GM23248 (cell line): ENCODE results near the gene TTR. TPM values are rescaled to one million over a fixed set of nuclear protein-coding genes. Genes with fewer than 3 reads are reported as not detected.
A peak's percentile ranks its signal among the peaks of the same experiment; 100 is the strongest.

Source experiments
- DNase-seq: peaks from one replicate; pipeline ENCODE4 v3.0.0-alpha.2; 2015
- H2AFZ ChIP-seq: fragments of 200-600 bp; sonication (generic); 2 replicates; pipeline ENCODE4 v1.6.1; 2016; ENCODE audit warnings: antibody characterized with exemption
- H3F3A ChIP-seq: fragments of 200-600 bp; sonication (generic); 2 replicates; pipeline ENCODE4 v1.6.1; 2016; ENCODE audit warnings: mild to moderate bottlenecking, antibody characterized with exemption, mixed run types; ENCODE audit not compliant: insufficient read depth
- H3K27ac ChIP-seq: fragments of 200-600 bp; sonication (generic); 2 replicates; pipeline ENCODE4 v1.5.1; 2016; ENCODE audit warnings: mild to moderate bottlenecking
- H3K27me3 ChIP-seq: fragments of 200-600 bp; sonication (generic); replicated peaks from 2 replicates; pipeline ENCODE4 v1.6.1; 2016; ENCODE audit warnings: mild to moderate bottlenecking; ENCODE audit not compliant: insufficient read depth
- H3K36me3 ChIP-seq: fragments of 200-600 bp; sonication (generic); 2 replicates; pipeline ENCODE4 v1.6.1; 2016; ENCODE audit warnings: low read depth, mild to moderate bottlenecking
- H3K4me1 ChIP-seq: fragments of 200-600 bp; sonication (generic); 2 replicates; pipeline ENCODE4 v1.6.1; 2016; ENCODE audit warnings: mild to moderate bottlenecking; ENCODE audit not compliant: insufficient read depth
- H3K4me2 ChIP-seq: fragments of 200-600 bp; sonication (generic); one replicate; pipeline ENCODE4 v1.6.1; 2016; ENCODE audit warnings: mild to moderate bottlenecking; ENCODE audit not compliant: unreplicated experiment
- H3K4me3 ChIP-seq: fragments of 200-600 bp; sonication (generic); 2 replicates; pipeline ENCODE4 v1.5.1; 2016; ENCODE audit warnings: mild to moderate bottlenecking
- H3K79me2 ChIP-seq: fragments of 200-600 bp; sonication (generic); 2 replicates; pipeline ENCODE4 v1.6.1; 2016; ENCODE audit warnings: mild to moderate bottlenecking; ENCODE audit not compliant: insufficient read depth
- H3K9ac ChIP-seq: fragments of 200-600 bp; sonication (generic); 2 replicates; pipeline ENCODE4 v1.6.1; 2016; ENCODE audit warnings: mild to moderate bottlenecking
- H3K9me2 ChIP-seq: fragments of 200-600 bp; sonication (generic); 2 replicates; pipeline ENCODE4 v1.6.1; 2016; ENCODE audit warnings: mixed run types, mild to moderate bottlenecking, moderate library complexity; ENCODE audit not compliant: insufficient read depth
- H3K9me3 ChIP-seq: fragments of 200-600 bp; sonication (generic); one replicate; pipeline ENCODE4 v1.6.1; 2017; ENCODE audit warnings: low read depth
- H4K20me1 ChIP-seq: fragments of 200-600 bp; sonication (generic); 2 replicates; pipeline ENCODE4 v1.6.0; 2016; ENCODE audit not compliant: insufficient read depth
- EZH2 ChIP-seq: fragments of 200-600 bp; sonication (generic); IDR thresholded peaks from 2 replicates; pipeline ENCODE4 v1.6.1; 2018; ENCODE audit warnings: antibody characterized with exemption, mild to moderate bottlenecking; ENCODE audit not compliant: insufficient read depth, poor library complexity, severe bottlenecking
- EZH2phosphoT487 ChIP-seq: fragments of 200-600 bp; sonication (generic); IDR thresholded peaks from 2 replicates; pipeline ENCODE4 v1.6.1; 2018; ENCODE audit warnings: antibody characterized with exemption, moderate library complexity, mild to moderate bottlenecking, low read depth; ENCODE audit not compliant: insufficient read depth
- WGBS, 2 experiments: methylation state at CpG; one replicate each; pipeline ENCODE4 v1.1.6; 2015 to 2017; ENCODE audit warnings: low lambda C conversion rate in 2 of 2, low coverage in 1 of 2; ENCODE audit errors: missing lambda C conversion rate in 2 of 2; 5-methylcytosine and 5-hydroxymethylcytosine counted together
- in situ Hi-C: fragments of 300-500 bp; cut with MboI; formaldehyde crosslinking; loops from 2 replicates; pipeline ENCODE4 v1.15.0; 2020
- polyA plus RNA-seq: library from polyadenylated mRNA; unstranded; fragments of >200 nt; fragmentation: Nextera tagmentation; extraction: Ambion mirVana; gene quantifications from 2 replicates; pipeline ENCODE4 v1.2.1, GENCODE V29; 2016
- total RNA-seq: library from RNA; depleted of rRNA; stranded (reverse); fragments of >200 nt; shearing (Covaris generic); gene quantifications from 2 replicates; pipeline ENCODE4 v1.2.3, GENCODE V29; 2014

TTR gene
- total and polyA plus RNA-seq, 2 experiments from 2014 or later = not detected

DNA sequence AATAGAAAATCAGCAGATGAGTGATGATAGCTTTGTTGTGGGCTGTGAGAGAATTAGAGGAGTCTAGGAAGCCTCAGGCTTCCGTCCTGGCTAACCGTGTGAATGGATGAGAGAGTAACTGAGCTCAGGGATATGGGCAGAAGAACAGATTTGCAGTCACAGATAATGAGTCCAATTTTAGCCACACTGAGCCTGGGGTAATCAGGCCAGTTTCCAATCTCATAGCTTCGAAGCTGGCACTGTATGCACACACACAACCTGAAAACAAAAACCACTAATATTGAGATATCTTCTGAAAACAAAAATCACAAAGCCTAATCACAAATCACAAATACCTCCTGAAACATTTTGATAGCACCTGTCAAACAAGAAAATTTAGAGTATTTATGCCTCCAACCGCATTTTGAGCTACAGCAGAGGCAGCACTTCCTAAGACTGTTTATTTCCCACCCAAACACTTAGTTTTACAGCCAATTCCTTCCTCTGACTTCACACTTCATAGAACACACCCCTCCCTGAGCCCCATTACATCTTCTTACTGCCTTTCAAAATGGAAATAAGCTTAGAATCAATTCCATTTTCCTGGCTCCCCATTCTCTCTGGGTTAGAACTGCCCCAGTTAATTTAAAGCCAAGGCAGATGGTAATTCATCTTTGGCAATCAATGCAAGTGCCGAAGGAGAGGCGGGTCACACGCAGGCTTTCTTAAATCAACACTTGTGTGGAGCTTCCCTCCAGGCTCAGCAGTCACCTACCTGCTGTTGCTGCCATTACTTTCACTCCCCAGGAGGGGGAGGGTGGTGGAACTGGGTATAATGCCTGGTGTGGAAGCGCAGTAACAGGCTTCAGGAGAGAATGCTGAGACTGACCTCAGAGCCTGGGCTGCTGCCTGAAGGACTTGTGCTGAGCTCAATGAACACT lies 18.9 kb downstream of the TTR start:
- Histone ChIP-seq H2AFZ (no peak overlapping the region), H3K4me1 (no peaks in the 10 kb centered on the region), H3K9me2 (no peaks in the 10 kb centered on the region), H3K27me3 (no peaks in the 10 kb centered on the region; the same call in 1 of the 2 replicates), H3K36me3 (no peaks in the 10 kb centered on the region), H3F3A (no peaks in the 10 kb centered on the region), H3K9me3 (no peaks in the 10 kb centered on the region), H3K9ac (no peak overlapping the region), H4K20me1 (no peaks in the 10 kb centered on the region), H3K79me2 (no peaks in the 10 kb centered on the region), H3K27ac (no peak overlapping the region), H3K4me2 (no peak overlapping the region), H3K4me3 (no peak overlapping the region)
- TF ChIP-seq EZH2 = no peak
- no peak for TF ChIP-seq EZH2phosphoT487
- DNase-seq = peak; percentile 15
- in situ Hi-C loops = no loop called here
- 17 to 20% methylated on average over 8 of the region's 8 CpGs for WGBS, 2 experiments

DNA sequence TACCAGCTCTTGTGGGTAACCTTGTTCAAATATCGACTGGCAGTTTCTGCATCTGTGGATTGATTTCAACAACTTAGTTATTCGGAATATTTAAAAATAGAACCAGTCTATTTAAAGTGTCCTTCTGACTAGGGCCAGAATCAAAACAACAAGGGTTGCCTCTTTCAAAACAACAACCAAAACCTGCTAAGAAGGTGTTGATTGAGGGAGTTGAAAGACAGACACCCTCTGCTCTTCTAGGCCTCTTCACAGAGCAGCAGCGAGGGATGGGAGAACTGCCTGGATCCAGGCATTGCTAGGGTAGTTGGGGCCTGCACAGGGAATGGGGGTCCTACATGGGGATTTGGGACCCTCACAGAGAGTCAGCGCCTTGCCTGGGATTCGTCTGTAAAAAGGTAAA lies 19.8 kb downstream of the TTR start:
- H3K27ac ChIP-seq = no peak overlapping the region
- in situ Hi-C loops = no loop called here
- WGBS, 2 experiments = 47 to 52% methylated on average over 5 of the region's 5 CpGs
- DNase-seq = no peak
- no peak overlapping the region for H3K9ac ChIP-seq
- no peak overlapping the region for H3K4me3 ChIP-seq
- H3K4me1 ChIP-seq = no peaks in the 10 kb centered on the region
- no peaks in the 10 kb centered on the region for H3K9me3 ChIP-seq
- no peak overlapping the region for H2AFZ ChIP-seq
- TF ChIP-seq EZH2phosphoT487 (no peak), EZH2 (no peak)
- no peaks in the 10 kb centered on the region for H4K20me1 ChIP-seq
- no peak overlapping the region for H3K4me2 ChIP-seq
- H3K27me3 ChIP-seq = no peaks in the 10 kb centered on the region; the same call in 1 of the 2 replicates
- H3K36me3 ChIP-seq = no peaks in the 10 kb centered on the region
- H3K9me2 ChIP-seq = no peaks in the 10 kb centered on the region
- H3K79me2 ChIP-seq = no peaks in the 10 kb centered on the region
- no peaks in the 10 kb centered on the region for H3F3A ChIP-seq

DNA sequence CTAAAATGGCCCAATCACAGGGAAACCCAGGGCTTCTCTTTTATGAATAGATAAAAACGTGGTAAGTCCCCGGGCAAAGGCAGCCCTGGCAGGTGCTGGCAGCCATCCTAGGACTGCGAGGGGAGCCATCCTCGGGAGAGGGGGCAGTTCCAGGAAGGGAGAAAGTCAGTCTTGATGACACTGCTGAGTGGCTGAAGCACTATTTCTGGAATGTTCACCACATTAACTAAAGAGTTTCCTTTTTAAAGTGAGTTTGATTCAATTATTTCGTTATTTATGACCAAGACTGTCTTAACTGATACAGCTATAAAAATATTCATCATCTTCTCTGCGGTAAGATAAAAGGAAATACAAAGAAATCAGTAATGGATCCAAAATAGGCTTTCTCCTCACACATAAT lies 20.4 kb downstream of the TTR start:
- H3K4me1 ChIP-seq = no peaks in the 10 kb centered on the region
- no peaks in the 10 kb centered on the region for H3F3A ChIP-seq
- DNase-seq = no peak
- TF ChIP-seq EZH2phosphoT487 = no peak
- no peak for TF ChIP-seq EZH2
- WGBS, 2 experiments = 30 to 34% methylated on average over 6 of the region's 6 CpGs
- no peaks in the 10 kb centered on the region for H3K36me3 ChIP-seq
- H3K79me2 ChIP-seq = no peaks in the 10 kb centered on the region
- H3K27ac ChIP-seq = no peak overlapping the region
- no peaks in the 10 kb centered on the region for H4K20me1 ChIP-seq
- in situ Hi-C loops = no loop called here
- H3K9me3 ChIP-seq = no peaks in the 10 kb centered on the region
- no peak overlapping the region for H2AFZ ChIP-seq
- H3K9ac ChIP-seq = no peak overlapping the region
- H3K27me3 ChIP-seq = no peaks in the 10 kb centered on the region; the same call in 1 of the 2 replicates
- H3K9me2 ChIP-seq = no peaks in the 10 kb centered on the region
- H3K4me3 ChIP-seq = no peak overlapping the region
- no peak overlapping the region for H3K4me2 ChIP-seq

DNA sequence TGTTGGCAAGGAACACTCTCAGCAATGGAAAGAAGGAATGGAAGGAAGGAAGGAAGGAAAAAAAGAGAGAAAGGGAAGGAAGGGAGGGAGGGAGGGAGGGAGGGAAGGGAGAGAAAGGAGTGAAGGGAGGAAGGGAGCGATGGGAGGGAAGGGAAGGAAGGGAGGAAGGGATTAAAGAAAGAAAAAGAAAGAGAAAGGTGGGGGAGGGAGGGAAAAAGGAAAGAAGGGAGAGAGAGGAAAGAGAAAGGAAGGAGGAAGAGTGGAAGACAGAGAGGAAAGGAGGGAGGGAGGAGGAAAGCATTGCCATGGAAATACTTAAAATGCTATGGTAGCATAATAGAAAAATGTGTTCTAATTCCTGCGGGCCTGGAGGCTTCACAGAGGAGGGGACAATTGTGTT lies 22.4 kb downstream of the TTR start:
- in situ Hi-C loops = no loop called here
- no peak overlapping the region for H3K9ac ChIP-seq
- H2AFZ ChIP-seq = no peak overlapping the region
- DNase-seq = no peak
- 30 to 37% methylated on average over 2 of the region's 2 CpGs for WGBS, 2 experiments
- no peaks in the 10 kb centered on the region for H3K4me1 ChIP-seq
- no peaks in the 10 kb centered on the region for H3K9me2 ChIP-seq
- H3K27ac ChIP-seq = no peak overlapping the region
- H3K79me2 ChIP-seq = no peaks in the 10 kb centered on the region
- TF ChIP-seq EZH2 (no peak), EZH2phosphoT487 (no peak)
- H3K36me3 ChIP-seq = no peaks in the 10 kb centered on the region
- no peak overlapping the region for H3K4me3 ChIP-seq
- no peaks in the 10 kb centered on the region; the same call in 1 of the 2 replicates for H3K27me3 ChIP-seq
- no peaks in the 10 kb centered on the region for H3F3A ChIP-seq
- no peaks in the 10 kb centered on the region for H3K9me3 ChIP-seq
- no peak overlapping the region for H3K4me2 ChIP-seq
- H4K20me1 ChIP-seq = no peaks in the 10 kb centered on the region
